Adrenal gland (tissue), 5 donors: Measurements from ENCODE around the gene KLHL22.

ENCODE experiments used
- CTCF ChIP-seq, 6 experiments: fragments of 450-650 bp in 4 of 6; fragments of 200-600 bp in 2 of 6; sonication (generic) in 1 of 6; IDR thresholded peaks; 1 replicate in 5 of 6; 2 replicates in 1 of 6; pipeline versions ENCODE4 v1.5.1 to v1.8.0; 2016 to 2021; ENCODE audit warnings: antibody characterized with exemption in 6 of 6, mild to moderate bottlenecking in 2 of 6, moderate library complexity in 1 of 6
- POLR2A ChIP-seq, 2 donors: fragments of 450-650 bp; IDR thresholded peaks; one replicate each; pipeline ENCODE4 v1.6.1; 2017; ENCODE audit warnings: antibody characterized with exemption in 2 of 2, mild to moderate bottlenecking in 2 of 2, moderate library complexity in 1 of 2
- donor health status: DM: no; HTN: no; CAD: no.

- TF ChIP-seq CTCF (IDR thresholded peaks at IDR 0.05) (no peak), POLR2A (IDR thresholded peaks at IDR 0.05) (no peak)
Observed at GRCh38 chr22:20510811-20511577, 15.4 kb upstream of the KLHL22 start.
